SK-N-SH (cell line): Measurements from ENCODE around the gene ERBB2. TPM values are rescaled to one million over a fixed set of nuclear protein-coding genes. Genes with fewer than 3 reads are reported as not detected.

ENCODE experiments used
- CTCF ChIA-PET: fragments of 300-600, 350-600 bp; formaldehyde crosslinking; extraction: SDS; loops from one replicate; lab custom pipeline; 2021; lab: Yijun Ruan, JAX
- POLR2A ChIA-PET: fragments of 350-600 bp; sonication (Branson Sonifier 250); formaldehyde crosslinking; extraction: SDS; loops from one replicate; lab custom pipeline; 2020; ENCODE audit warnings: antibody characterized with exemption, inconsistent platforms; lab: Yijun Ruan, JAX
- DNase-seq: peaks from one replicate; pipeline ENCODE4 v3.0.0; 2012
- H2AFZ ChIP-seq: fragments of 200-600 bp; sonication (generic); 2 replicates; pipeline ENCODE4 v1.8.1; 2016; ENCODE audit warnings: antibody characterized with exemption, mild to moderate bottlenecking, low read depth
- H3F3A ChIP-seq: fragments of 200-600 bp; sonication (generic); replicated peaks from 2 replicates; pipeline ENCODE3; 2016; ENCODE audit warnings: antibody characterized with exemption, mild to moderate bottlenecking; ENCODE audit not compliant: insufficient read depth
- H3K27ac ChIP-seq, 2 experiments: fragments of 200-500 bp in 1 of 2; fragments of 200-600 bp in 1 of 2; sonication (Bioruptor generic) in 1 of 2; sonication (generic), shearing (Covaris generic) in 1 of 2; 2 replicates each; pipeline versions ENCODE4 v1.5.1 to v1.6.1; 2014 to 2016; ENCODE audit warnings: low read depth in 2 of 2, inconsistent platforms in 1 of 2, low read length in 1 of 2, mild to moderate bottlenecking in 1 of 2, mixed read lengths in 1 of 2
- H3K27me3 ChIP-seq: fragments of 200-600 bp; sonication (generic), shearing (Covaris generic); 2 replicates; pipeline ENCODE4 v1.6.1; 2016; ENCODE audit warnings: mixed run types; ENCODE audit not compliant: insufficient read depth
- H3K36me3 ChIP-seq, 2 experiments: fragments of 200-500 bp in 1 of 2; fragments of 200-600 bp in 1 of 2; sonication (Bioruptor generic) in 1 of 2; sonication (generic) in 1 of 2; replicated peaks in 1 of 2; 2 replicates each; pipeline versions ENCODE3 to v1.5.1; 2014 to 2016; ENCODE audit warnings: low read length in 1 of 2, mild to moderate bottlenecking in 1 of 2; ENCODE audit not compliant: insufficient read depth in 2 of 2, control insufficient read depth in 1 of 2
- H3K4me1 ChIP-seq, 2 experiments: fragments of 200-500 bp in 1 of 2; fragments of 200-600 bp in 1 of 2; sonication (Bioruptor generic) in 1 of 2; sonication (generic), shearing (Covaris generic) in 1 of 2; 2 replicates each; pipeline versions ENCODE4 v1.5.1 to v1.6.1; 2014 to 2016; ENCODE audit warnings: low read depth in 1 of 2, low read length in 1 of 2, mixed run types in 1 of 2; ENCODE audit not compliant: insufficient read depth in 2 of 2, control insufficient read depth in 1 of 2
- H3K4me2 ChIP-seq: fragments of 200-600 bp; sonication (generic), shearing (Covaris generic); 2 replicates; pipeline ENCODE4 v1.6.1; 2017; ENCODE audit warnings: mixed run types
- H3K4me3 ChIP-seq, 2 experiments: fragments of 200-500 bp in 1 of 2; fragments of 200-600 bp in 1 of 2; sonication (Bioruptor generic) in 1 of 2; sonication (generic), shearing (Covaris generic) in 1 of 2; 2 replicates each; pipeline versions ENCODE4 v1.5.1 to v1.8.1; 2014 to 2016; ENCODE audit warnings: low read depth in 2 of 2, inconsistent platforms in 1 of 2, low read length in 1 of 2, mild to moderate bottlenecking in 1 of 2, mixed read lengths in 1 of 2, moderate library complexity in 1 of 2
- H3K79me2 ChIP-seq: fragments of 200-600 bp; sonication (generic); 2 replicates; pipeline ENCODE4 v1.8.1; 2017; ENCODE audit warnings: mild to moderate bottlenecking; ENCODE audit not compliant: insufficient read depth
- H3K9ac ChIP-seq: fragments of 200-600 bp; sonication (generic); 2 replicates; pipeline ENCODE4 v1.6.1; 2017; ENCODE audit warnings: mixed run types
- H3K9me2 ChIP-seq: fragments of 200-600 bp; sonication (generic); 2 replicates; pipeline ENCODE4 v1.6.1; 2017; ENCODE audit warnings: mixed run types
- H3K9me3 ChIP-seq: fragments of 200-600 bp; sonication (generic); 2 replicates; pipeline ENCODE4 v1.6.1; 2017; ENCODE audit warnings: mixed run types, mild to moderate bottlenecking, moderate library complexity
- H4K20me1 ChIP-seq: fragments of 200-600 bp; sonication (generic); 2 replicates; pipeline ENCODE4 v1.6.1; 2017; ENCODE audit warnings: mild to moderate bottlenecking, mixed run types; ENCODE audit not compliant: insufficient read depth
- CHD2 ChIP-seq: fragments of 150-350 bp; IDR thresholded peaks from 2 replicates; pipeline ENCODE4 v1.6.1; 2018; ENCODE audit warnings: low read length; ENCODE audit not compliant: partially characterized antibody
- ELF1 ChIP-seq: IDR thresholded peaks from 2 replicates; pipeline ENCODE4 v1.4.0; 2012
- EP300 ChIP-seq, 2 experiments: IDR thresholded peaks; 2 replicates each; pipeline versions ENCODE4 v1.4.0 to v1.6.1; 2012; ENCODE audit warnings: borderline replicate concordance in 1 of 2, low read depth in 1 of 2, low read length in 1 of 2
- EZH2phosphoT487 ChIP-seq: fragments of 200-600 bp; sonication (generic); IDR thresholded peaks from 2 replicates; pipeline ENCODE4 v1.6.1; 2017; ENCODE audit warnings: low read depth, mixed run types, mild to moderate bottlenecking, antibody characterized with exemption, moderate library complexity, borderline replicate concordance
- FOXJ3 ChIP-seq: sonication (generic); formaldehyde crosslinking; IDR thresholded peaks from 2 replicates; pipeline ENCODE4 v1.5.1; 2020; ENCODE audit warnings: mild to moderate bottlenecking, missing genetic modification reagents
- GABPA ChIP-seq: IDR thresholded peaks from 2 replicates; pipeline ENCODE4 v1.4.0; 2012; ENCODE audit warnings: low read depth, mild to moderate bottlenecking
- JUND ChIP-seq: IDR thresholded peaks from 2 replicates; pipeline ENCODE4 v1.4.0; 2012
- MXI1 ChIP-seq: IDR thresholded peaks from 2 replicates; pipeline ENCODE4 v1.6.1; 2012; ENCODE audit warnings: mild to moderate bottlenecking, low read depth, low read length, improper control_type of control experiment
- POLR2AphosphoS5 ChIP-seq: IDR thresholded peaks from 2 replicates; pipeline ENCODE4 v1.6.1; 2012; ENCODE audit warnings: low read depth, low read length
- RFX5 ChIP-seq: IDR thresholded peaks from 2 replicates; pipeline ENCODE4 v1.6.1; 2012; ENCODE audit warnings: mild to moderate bottlenecking, improper control_type of control experiment, low read length
- SMC3 ChIP-seq: IDR thresholded peaks from 2 replicates; pipeline ENCODE4 v1.6.1; 2012; ENCODE audit warnings: low read depth, low read length, improper control_type of control experiment
- TAF1 ChIP-seq: IDR thresholded peaks from 2 replicates; pipeline ENCODE4 v1.6.1; 2012; ENCODE audit warnings: low read depth, mild to moderate bottlenecking, low read length, moderate library complexity, borderline replicate concordance
- TCF12 ChIP-seq: IDR thresholded peaks from 2 replicates; pipeline ENCODE4 v1.4.0; 2012
- TEAD4 ChIP-seq: IDR thresholded peaks from 2 replicates; pipeline ENCODE4 v1.4.0; 2012; ENCODE audit warnings: mild to moderate bottlenecking, borderline replicate concordance; ENCODE audit not compliant: insufficient read depth
- WGBS: methylation state at CpG from one replicate; pipeline ENCODE4 v1.1.6; 2017; ENCODE audit warnings: low lambda C conversion rate; 5-methylcytosine and 5-hydroxymethylcytosine counted together
- polyA plus RNA-seq, 3 experiments: library from polyadenylated mRNA; depleted of rRNA; stranded (reverse); fragments of >200 nt; gene quantifications; 2 replicates each; pipeline ENCODE4 v1.2.3, GENCODE V29; 2012
- TF ChIP-seq, protein P1 (sequence below): fragments of 150-350 bp; IDR thresholded peaks from 2 replicates; pipeline ENCODE4 v1.6.1; 2016; ENCODE audit warnings: mild to moderate bottlenecking, low read depth, low read length
- TF ChIP-seq, protein P2 (sequence below): fragments of 200-600 bp; sonication (generic); IDR thresholded peaks from 2 replicates; pipeline ENCODE4 v1.6.1; 2017; ENCODE audit warnings: antibody characterized with exemption, mild to moderate bottlenecking, moderate library complexity

ERBB2 gene
- polyA plus RNA-seq, 1 of the 3 experiments (the other 2 are of a cell fraction): 1.9 TPM

DNA sequence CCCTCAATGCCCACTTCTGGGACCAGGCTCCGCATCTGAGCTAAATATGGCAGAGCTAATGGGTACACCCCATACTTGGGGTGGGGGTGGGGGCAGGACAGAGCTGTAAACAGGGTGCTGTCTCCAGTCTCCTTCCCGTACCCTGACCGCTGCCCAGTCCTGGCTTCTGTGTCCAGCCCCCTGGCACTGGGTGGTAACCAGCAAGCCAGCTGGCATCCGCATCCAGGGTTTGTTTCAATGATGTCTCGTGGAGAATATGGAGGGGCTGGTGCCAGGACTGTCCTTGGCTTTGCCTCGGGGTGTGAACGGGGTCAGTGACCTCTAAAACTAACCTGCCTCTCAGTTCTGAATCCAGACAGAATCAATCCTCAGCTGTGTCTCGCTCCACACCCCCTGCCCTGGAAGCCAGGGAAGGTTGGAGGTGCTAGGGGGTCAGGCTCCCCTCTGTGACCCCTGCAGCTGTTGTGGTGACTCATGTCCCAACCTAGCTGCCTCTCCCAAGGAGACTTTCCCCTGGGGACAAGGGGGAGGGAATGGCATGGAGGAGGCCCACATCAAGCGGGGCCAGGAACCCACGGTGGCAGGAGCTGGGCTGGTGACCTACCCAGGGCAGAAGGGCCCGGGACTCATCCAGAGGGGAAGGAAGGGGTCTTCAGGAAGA lies 33.1 kb upstream of the ERBB2 start:
- H3K9me2 ChIP-seq: no peaks in the 10 kb centered on the region
- H3K9me3 ChIP-seq: no peaks in the 10 kb centered on the region
- H3K27me3 ChIP-seq: no peaks in the 10 kb centered on the region
- H4K20me1 ChIP-seq: no peaks in the 10 kb centered on the region
- CTCF ChIA-PET: interaction anchor here (0.8 to 15.8 kb wide), 9 partner anchors 8 to 64 kb away, joined by 3 to 279 read pairs (median 6); partner anchors contain the start of genes MIEN1 and PPP1R1B
- no peak overlapping the region for H3K27ac ChIP-seq
- no peak overlapping the region for H3K4me2 ChIP-seq
- H3K9ac ChIP-seq: no peak overlapping the region
- peaks cover 0 to 7% of the 10 kb centered on the region in 2 experiments for H3K36me3 ChIP-seq
- POLR2A ChIA-PET: interaction anchor here (1.2 to 1.3 kb wide), 2 partner anchors 14 to 21 kb away, joined by 3 read pairs; partner anchors contain the start of gene PGAP3
- 89% methylated on average over 10 of the region's 11 CpGs for WGBS
- H3F3A ChIP-seq: no peaks in the 10 kb centered on the region
- TF ChIP-seq TAF1 (no peak), ELF1 (no peak), EZH2phosphoT487 (no peak), SMC3 (no peak), EP300 (IDR thresholded peaks at IDR 0.05; ENCODE audit: borderline replicate concordance in 1 of 2, low read depth in 1 of 2, low read length in 1 of 2) (no peak), FOXJ3 (CRISPR knock-in tag) (no peak), TCF12 (no peak), JUND (no peak)
- TF ChIP-seq, protein P1, sequence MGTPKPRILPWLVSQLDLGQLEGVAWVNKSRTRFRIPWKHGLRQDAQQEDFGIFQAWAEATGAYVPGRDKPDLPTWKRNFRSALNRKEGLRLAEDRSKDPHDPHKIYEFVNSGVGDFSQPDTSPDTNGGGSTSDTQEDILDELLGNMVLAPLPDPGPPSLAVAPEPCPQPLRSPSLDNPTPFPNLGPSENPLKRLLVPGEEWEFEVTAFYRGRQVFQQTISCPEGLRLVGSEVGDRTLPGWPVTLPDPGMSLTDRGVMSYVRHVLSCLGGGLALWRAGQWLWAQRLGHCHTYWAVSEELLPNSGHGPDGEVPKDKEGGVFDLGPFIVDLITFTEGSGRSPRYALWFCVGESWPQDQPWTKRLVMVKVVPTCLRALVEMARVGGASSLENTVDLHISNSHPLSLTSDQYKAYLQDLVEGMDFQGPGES: no peak
- TF ChIP-seq, all 33 proteins: peak for 0
- DNase-seq: peak; percentile 53
- Histone ChIP-seq H2AFZ (no peak overlapping the region), H3K79me2 (no peaks in the 10 kb centered on the region), H3K4me1 (peaks cover 0 to 11% of the 10 kb centered on the region in 2 experiments; a peak in 1 of 4 replicates), H3K4me3 (no peak overlapping the region)

DNA sequence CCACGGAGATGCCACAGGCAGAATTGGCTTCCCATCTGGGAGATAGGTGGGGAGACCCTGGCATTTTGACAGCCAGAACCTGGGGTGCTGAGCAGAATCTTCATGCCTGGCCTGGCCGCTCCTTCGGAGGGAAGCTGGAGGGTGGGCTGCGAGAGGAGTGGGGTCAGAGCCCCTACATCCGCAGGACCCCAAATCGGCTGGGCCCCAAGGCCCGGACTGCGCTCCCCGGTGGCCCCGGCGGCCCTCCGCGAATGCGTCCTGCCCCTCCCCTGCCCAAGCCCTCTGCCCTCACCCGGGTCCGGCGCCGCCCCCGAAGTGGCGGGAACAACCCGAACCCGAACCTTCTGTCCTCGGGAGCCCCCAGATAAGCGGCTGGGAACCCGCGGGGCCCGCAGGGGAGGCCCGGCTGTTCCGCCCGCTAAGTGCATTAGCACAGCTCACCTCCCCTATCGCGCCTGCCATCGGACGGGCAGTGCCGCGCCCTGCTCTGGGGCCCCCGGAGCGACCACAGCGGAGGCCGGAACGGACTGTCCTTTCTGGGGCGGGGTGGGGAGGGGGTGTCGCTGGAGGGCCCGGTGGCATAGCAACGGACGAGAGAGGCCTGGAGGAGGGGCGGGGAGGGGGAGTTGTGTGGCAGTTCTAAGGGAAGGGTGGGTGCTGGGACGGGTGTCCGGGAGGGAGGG lies 32.5 kb upstream of the ERBB2 start:
- H3K9ac ChIP-seq: no peak overlapping the region
- H3K36me3 ChIP-seq: peaks cover 0 to under 1% of the 10 kb centered on the region in 2 experiments
- no peak overlapping the region for H3K4me3 ChIP-seq
- no peaks in the 10 kb centered on the region for H3K9me3 ChIP-seq
- H3K4me1 ChIP-seq: peaks cover 0 to 12% of the 10 kb centered on the region in 2 experiments; a peak in 1 of 4 replicates
- CTCF ChIA-PET: interaction anchor here (1.0 to 15.8 kb wide), 13 partner anchors 9 to 310 kb away, joined by 3 to 279 read pairs (median 6); partner anchors contain the start of genes MIEN1 and PPP1R1B
- no peak overlapping the region for H3K4me2 ChIP-seq
- no peak overlapping the region for H3K27ac ChIP-seq
- DNase-seq: peak; percentile 79
- TF ChIP-seq, protein P2, sequence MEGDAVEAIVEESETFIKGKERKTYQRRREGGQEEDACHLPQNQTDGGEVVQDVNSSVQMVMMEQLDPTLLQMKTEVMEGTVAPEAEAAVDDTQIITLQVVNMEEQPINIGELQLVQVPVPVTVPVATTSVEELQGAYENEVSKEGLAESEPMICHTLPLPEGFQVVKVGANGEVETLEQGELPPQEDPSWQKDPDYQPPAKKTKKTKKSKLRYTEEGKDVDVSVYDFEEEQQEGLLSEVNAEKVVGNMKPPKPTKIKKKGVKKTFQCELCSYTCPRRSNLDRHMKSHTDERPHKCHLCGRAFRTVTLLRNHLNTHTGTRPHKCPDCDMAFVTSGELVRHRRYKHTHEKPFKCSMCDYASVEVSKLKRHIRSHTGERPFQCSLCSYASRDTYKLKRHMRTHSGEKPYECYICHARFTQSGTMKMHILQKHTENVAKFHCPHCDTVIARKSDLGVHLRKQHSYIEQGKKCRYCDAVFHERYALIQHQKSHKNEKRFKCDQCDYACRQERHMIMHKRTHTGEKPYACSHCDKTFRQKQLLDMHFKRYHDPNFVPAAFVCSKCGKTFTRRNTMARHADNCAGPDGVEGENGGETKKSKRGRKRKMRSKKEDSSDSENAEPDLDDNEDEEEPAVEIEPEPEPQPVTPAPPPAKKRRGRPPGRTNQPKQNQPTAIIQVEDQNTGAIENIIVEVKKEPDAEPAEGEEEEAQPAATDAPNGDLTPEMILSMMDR: no peak
- TF ChIP-seq TEAD4 (no peak), TCF12 (no peak), CHD2 (no peak), ELF1 (no peak), POLR2AphosphoS5 (no peak), RFX5 (no peak), JUND (no peak), MXI1 (no peak), GABPA (no peak)
- TF ChIP-seq, protein P1: no peak
- TF ChIP-seq, all 33 proteins: peak for 0
- H3F3A ChIP-seq: no peaks in the 10 kb centered on the region
- no peaks in the 10 kb centered on the region for H4K20me1 ChIP-seq
- 58% methylated on average over 35 of the region's 49 CpGs for WGBS
- no peaks in the 10 kb centered on the region for H3K79me2 ChIP-seq
- POLR2A ChIA-PET: interaction anchor here (1.3 kb wide), 1 partner anchor 15 kb away, joined by 3 read pairs; no protein-coding TSS in a partner anchor
- H2AFZ ChIP-seq: no peak overlapping the region
- no peaks in the 10 kb centered on the region for H3K27me3 ChIP-seq
- H3K9me2 ChIP-seq: no peaks in the 10 kb centered on the region
